ENCODE measurements around the gene DPEP2NB.
"Not testable (repeated sequence)": the region's sequence is repeated elsewhere in the genome, so short reads cannot be mapped to it uniquely, and the experiment has no call there.

Gene DPEP2NB

GRCh38 chr16:68000450-68000849 lies 15.3 kb downstream of the DPEP2NB start:
- peaks cover 90% of the 10 kb centered on the region in 2 experiments for H3K4me1 ChIP-seq (ENCODE audit: control insufficient read depth in 1 of 2, insufficient read depth in 1 of 2, low read depth in 1 of 2, low read length in 1 of 2)
- H3K36me3 ChIP-seq = peaks cover 18% of the 10 kb centered on the region
- no peak for TF ChIP-seq CTCF (IDR thresholded peaks at IDR 0.05)
- peak overlapping the region; percentile 74 to 84 for H3K4me3 ChIP-seq (ENCODE audit: low read depth in 1 of 2, low read length in 1 of 2)
- H3K27ac ChIP-seq = peak overlapping the region; percentile 100
- no peaks in the 10 kb centered on the region for H3K27me3 ChIP-seq
- H3K9me3 ChIP-seq = no peaks in the 10 kb centered on the region

GRCh38 chr16:67999985-68000384 lies 15.7 kb downstream of the DPEP2NB start:
- TF ChIP-seq CTCF (IDR thresholded peaks at IDR 0.05) = no peak
- H3K4me3 ChIP-seq (ENCODE audit: low read depth in 1 of 2, low read length in 1 of 2) = peak overlapping the region; percentile 74 to 84
- peaks cover 22% of the 10 kb centered on the region for H3K36me3 ChIP-seq
- peaks cover 90% of the 10 kb centered on the region in 2 experiments for H3K4me1 ChIP-seq (ENCODE audit: control insufficient read depth in 1 of 2, insufficient read depth in 1 of 2, low read depth in 1 of 2, low read length in 1 of 2)
- H3K27ac ChIP-seq = peak overlapping the region; percentile 100
- no peaks in the 10 kb centered on the region for H3K9me3 ChIP-seq
- H3K27me3 ChIP-seq = no peaks in the 10 kb centered on the region

- peak; percentile 26 for TF ChIP-seq CTCF (IDR thresholded peaks at IDR 0.05)
- Histone ChIP-seq H3K4me1 (ENCODE audit: control insufficient read depth in 1 of 2, insufficient read depth in 1 of 2, low read depth in 1 of 2, low read length in 1 of 2) (peaks cover 86 to 87% of the 10 kb centered on the region in 2 experiments), H3K4me3 (ENCODE audit: low read depth in 1 of 2, low read length in 1 of 2) (peak within 1 kb of the TSS; percentile 74 to 84), H3K36me3 (peaks cover 25% of the 10 kb centered on the region), H3K27ac (peak within 1 kb of the TSS; percentile 100)
- H3K27me3 ChIP-seq, H3K9me3 ChIP-seq: not testable (repeated sequence)
These were observed 16.7 kb downstream of the DPEP2NB start, which contains the start of gene DPEP2 for GRCh38 chr16:67998779-67999688. DPEP2 (minus strand) TSS chr16:67999484; CDS start chr16:67993212, 6,272 bp downstream.

GRCh38 chr16:67998231-67998778 lies 17.4 kb downstream of the DPEP2NB start:
- peak overlapping the region; percentile 100 for H3K27ac ChIP-seq
- not testable (repeated sequence) for H3K9me3 ChIP-seq, H3K27me3 ChIP-seq
- H3K36me3 ChIP-seq = peaks cover 25% of the 10 kb centered on the region
- peak overlapping the region; percentile 74 to 84 for H3K4me3 ChIP-seq (ENCODE audit: low read depth in 1 of 2, low read length in 1 of 2)
- H3K4me1 ChIP-seq (ENCODE audit: control insufficient read depth in 1 of 2, insufficient read depth in 1 of 2, low read depth in 1 of 2, low read length in 1 of 2) = peaks cover 82 to 86% of the 10 kb centered on the region in 2 experiments

GRCh38 chr16:67996666-67997065 lies 19.0 kb downstream of the DPEP2NB start:
- no peak for TF ChIP-seq CTCF (IDR thresholded peaks at IDR 0.05)
- H3K27me3 ChIP-seq = no peaks in the 10 kb centered on the region
- H3K36me3 ChIP-seq = peaks cover 41% of the 10 kb centered on the region
- peak overlapping the region; percentile 100 for H3K27ac ChIP-seq
- no peaks in the 10 kb centered on the region for H3K9me3 ChIP-seq
- H3K4me3 ChIP-seq (ENCODE audit: low read depth in 1 of 2, low read length in 1 of 2) = peak overlapping the region in 1 of 2 experiments; percentile 74
- H3K4me1 ChIP-seq (ENCODE audit: control insufficient read depth in 1 of 2, insufficient read depth in 1 of 2, low read depth in 1 of 2, low read length in 1 of 2) = peaks cover 84 to 86% of the 10 kb centered on the region in 2 experiments

GRCh38 chr16:67995423-67995822 lies 20.3 kb downstream of the DPEP2NB start:
- peak overlapping the region; percentile 100 for H3K27ac ChIP-seq
- H3K9me3 ChIP-seq = no peaks in the 10 kb centered on the region
- H3K36me3 ChIP-seq = peaks cover 53% of the 10 kb centered on the region
- H3K27me3 ChIP-seq = no peaks in the 10 kb centered on the region
- H3K4me1 ChIP-seq (ENCODE audit: control insufficient read depth in 1 of 2, insufficient read depth in 1 of 2, low read depth in 1 of 2, low read length in 1 of 2) = peaks cover 73% of the 10 kb centered on the region in 2 experiments
- TF ChIP-seq CTCF (IDR thresholded peaks at IDR 0.05) = no peak
- H3K4me3 ChIP-seq (ENCODE audit: low read depth in 1 of 2, low read length in 1 of 2) = peak overlapping the region; percentile 12 to 77

GRCh38 chr16:67994040-67994408 lies 21.7 kb downstream of the DPEP2NB start:
- peak overlapping the region; percentile 100 for H3K27ac ChIP-seq
- not testable (repeated sequence) for H3K27me3 ChIP-seq, H3K9me3 ChIP-seq
- H3K36me3 ChIP-seq = peaks cover 67% of the 10 kb centered on the region
- H3K4me1 ChIP-seq (ENCODE audit: control insufficient read depth in 1 of 2, insufficient read depth in 1 of 2, low read depth in 1 of 2, low read length in 1 of 2) = peaks cover 62 to 70% of the 10 kb centered on the region in 2 experiments
- H3K4me3 ChIP-seq (ENCODE audit: low read depth in 1 of 2, low read length in 1 of 2) = peak overlapping the region; percentile 70 to 77

All from neutrophil (primary cell).